Activated CD8-positive, alpha-beta T cell treated with anti-CD3 and anti-CD28 coated beads for 36 hours (primary cell): ENCODE results near the gene NR0B1. TPM values are rescaled to one million over a fixed set of nuclear protein-coding genes. Genes with fewer than 3 reads are reported as not detected.

Experiments used
- ATAC-seq: fragments of 200-7000 bp; cut with Tn5 transposase; one replicate; pipeline ENCODE4 v1.10.0; 2021; ENCODE audit warnings: mild to moderate bottlenecking, moderate library complexity
- CTCF ChIA-PET: fragments of 350-600 bp; sonication (Branson Sonifier 250); formaldehyde crosslinking; loops from one replicate; lab custom pipeline; 2021; ENCODE audit warnings: antibody characterized with exemption; lab: Charles Lee
- POLR2A ChIA-PET: fragments of 350-600 bp; sonication (Branson Sonifier 250); formaldehyde crosslinking; loops from one replicate; lab custom pipeline; 2021; ENCODE audit warnings: antibody characterized with exemption; lab: Charles Lee
- DNase-seq: peaks from one replicate; pipeline ENCODE4 v3.0.0-alpha.2; 2020
- H3K27ac Mint-ChIP-seq: one replicate; pipeline ENCODE4 v1.8.0; 2021; ENCODE audit warnings: mild to moderate bottlenecking, mixed read lengths
- H3K27me3 Mint-ChIP-seq: one replicate; pipeline ENCODE4 v1.8.0; 2021; ENCODE audit warnings: mixed read lengths
- H3K36me3 Mint-ChIP-seq: one replicate; pipeline ENCODE4 v1.8.0; 2021; ENCODE audit warnings: low read depth, mixed read lengths
- H3K4me1 Mint-ChIP-seq: one replicate; pipeline ENCODE4 v1.8.0; 2021; ENCODE audit warnings: low read depth, mixed read lengths
- H3K4me3 Mint-ChIP-seq: one replicate; pipeline ENCODE4 v1.8.0; 2021; ENCODE audit warnings: mild to moderate bottlenecking, moderate library complexity, mixed read lengths
- H3K9me3 Mint-ChIP-seq: one replicate; pipeline ENCODE4 v1.8.0; 2021; ENCODE audit warnings: mixed read lengths
- intact Hi-C: fragments of 100-400 bp; cut with micrococcal nuclease; formaldehyde crosslinking; loops from one replicate; pipeline ENCODE4 v1.10.0; 2022
- total RNA-seq, 2 experiments: library from RNA; stranded (reverse); gene quantifications; one replicate each; pipeline ENCODE4 v1.2.3, GENCODE V29; 2021
- TF ChIP-seq, protein P1 (sequence below): fragments of 200-600 bp; IDR thresholded peaks from one replicate; pipeline ENCODE4 v1.8.0; 2022; ENCODE audit warnings: antibody characterized with exemption, mild to moderate bottlenecking

Gene NR0B1
- total RNA-seq, 2 experiments from 2014 or later = not detected

DNA sequence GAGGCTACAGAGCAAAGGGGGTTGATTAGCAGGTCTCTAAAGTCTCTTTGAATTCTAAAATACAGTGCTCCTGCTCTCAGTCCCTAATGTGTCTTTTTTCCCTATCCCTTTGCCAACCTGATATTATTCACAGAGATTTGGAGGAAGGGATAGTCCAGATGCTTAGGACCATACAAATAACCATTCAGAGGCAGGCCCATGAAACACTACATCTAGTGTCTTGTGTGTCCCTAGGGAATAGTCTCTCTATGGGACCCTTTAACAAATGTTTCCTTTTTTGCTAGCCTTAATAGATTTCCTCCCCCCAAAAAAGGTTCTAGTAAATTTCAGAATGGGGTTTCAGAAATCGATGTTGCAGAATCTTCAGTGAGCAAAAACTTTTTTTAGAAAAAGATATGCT, 1.7 kb downstream of the NR0B1 start:
- ChIA-PET CTCF (no interaction called here), POLR2A (no interaction called here)
- DNase-seq (no peak), ATAC-seq (no peak)
- Mint-ChIP-seq H3K36me3 (no peaks in the 10 kb centered on the region), H3K4me3 (no peak overlapping the region), H3K9me3 (no peaks in the 10 kb centered on the region), H3K27ac (no peak overlapping the region), H3K27me3 (peaks cover 17% of the 10 kb centered on the region), H3K4me1 (no peaks in the 10 kb centered on the region)
- intact Hi-C loops = no loop called here
- TF ChIP-seq, protein P1, sequence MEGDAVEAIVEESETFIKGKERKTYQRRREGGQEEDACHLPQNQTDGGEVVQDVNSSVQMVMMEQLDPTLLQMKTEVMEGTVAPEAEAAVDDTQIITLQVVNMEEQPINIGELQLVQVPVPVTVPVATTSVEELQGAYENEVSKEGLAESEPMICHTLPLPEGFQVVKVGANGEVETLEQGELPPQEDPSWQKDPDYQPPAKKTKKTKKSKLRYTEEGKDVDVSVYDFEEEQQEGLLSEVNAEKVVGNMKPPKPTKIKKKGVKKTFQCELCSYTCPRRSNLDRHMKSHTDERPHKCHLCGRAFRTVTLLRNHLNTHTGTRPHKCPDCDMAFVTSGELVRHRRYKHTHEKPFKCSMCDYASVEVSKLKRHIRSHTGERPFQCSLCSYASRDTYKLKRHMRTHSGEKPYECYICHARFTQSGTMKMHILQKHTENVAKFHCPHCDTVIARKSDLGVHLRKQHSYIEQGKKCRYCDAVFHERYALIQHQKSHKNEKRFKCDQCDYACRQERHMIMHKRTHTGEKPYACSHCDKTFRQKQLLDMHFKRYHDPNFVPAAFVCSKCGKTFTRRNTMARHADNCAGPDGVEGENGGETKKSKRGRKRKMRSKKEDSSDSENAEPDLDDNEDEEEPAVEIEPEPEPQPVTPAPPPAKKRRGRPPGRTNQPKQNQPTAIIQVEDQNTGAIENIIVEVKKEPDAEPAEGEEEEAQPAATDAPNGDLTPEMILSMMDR = no peak

DNA sequence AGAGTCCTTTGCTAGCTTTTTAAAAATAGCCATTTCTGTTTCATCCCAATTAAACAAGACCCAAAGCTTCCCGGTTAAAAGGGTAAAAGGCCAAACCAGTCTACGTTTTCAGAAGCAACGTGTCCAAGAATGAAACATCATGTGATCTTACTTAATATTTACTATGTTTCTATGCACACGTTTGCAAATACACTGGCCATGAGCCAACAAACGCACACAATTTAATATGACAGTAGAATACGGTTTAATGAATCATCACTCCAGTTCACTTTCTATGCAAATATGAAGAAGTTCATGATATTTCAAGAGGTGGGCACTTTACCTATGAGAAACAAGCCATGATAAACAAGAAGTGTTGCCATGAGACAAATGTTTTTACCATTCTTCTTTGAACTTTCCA, 4.3 kb downstream of the NR0B1 start:
- no peak for ATAC-seq

DNA sequence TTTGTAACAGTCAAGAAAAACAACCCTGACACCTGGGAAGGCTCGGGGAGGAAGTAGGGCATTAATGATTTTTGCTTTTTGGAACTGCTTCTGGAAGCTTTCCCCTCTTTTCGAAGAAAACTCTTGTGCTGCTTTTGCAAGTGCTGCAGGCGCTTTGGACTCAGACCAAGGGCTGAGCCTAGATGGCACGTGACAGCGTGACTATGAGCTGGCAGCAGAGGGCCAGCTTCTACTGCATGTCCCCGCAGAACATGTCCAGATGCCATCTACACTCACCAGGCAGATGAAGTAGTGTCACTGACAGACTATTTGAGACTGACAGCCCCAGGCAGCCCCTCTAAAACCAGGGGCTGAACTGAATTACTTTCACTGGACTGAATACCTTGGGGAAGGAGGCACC, 6.2 kb downstream of the NR0B1 start:
- intact Hi-C loops = no loop called here
- H3K4me3 Mint-ChIP-seq = no peak overlapping the region
- no peaks in the 10 kb centered on the region for H3K36me3 Mint-ChIP-seq
- H3K27me3 Mint-ChIP-seq = peaks cover 10% of the 10 kb centered on the region
- ChIA-PET CTCF (no interaction called here), POLR2A (no interaction called here)
- ATAC-seq (no peak), DNase-seq (no peak)
- no peaks in the 10 kb centered on the region for H3K9me3 Mint-ChIP-seq
- H3K4me1 Mint-ChIP-seq = no peaks in the 10 kb centered on the region
- TF ChIP-seq, protein P1 = no peak
- no peak overlapping the region for H3K27ac Mint-ChIP-seq

More for the DNA sequence above, 4.3 kb downstream of the NR0B1 start:
- ChIA-PET POLR2A (no interaction called here), CTCF (no interaction called here)
- Mint-ChIP-seq H3K4me3 (no peak overlapping the region), H3K27me3 (peaks cover 15% of the 10 kb centered on the region), H3K36me3 (no peaks in the 10 kb centered on the region), H3K9me3 (no peaks in the 10 kb centered on the region), H3K4me1 (no peaks in the 10 kb centered on the region), H3K27ac (no peak overlapping the region)
- intact Hi-C loops = no loop called here
- DNase-seq = no peak
- TF ChIP-seq, protein P1 = no peak

DNA sequence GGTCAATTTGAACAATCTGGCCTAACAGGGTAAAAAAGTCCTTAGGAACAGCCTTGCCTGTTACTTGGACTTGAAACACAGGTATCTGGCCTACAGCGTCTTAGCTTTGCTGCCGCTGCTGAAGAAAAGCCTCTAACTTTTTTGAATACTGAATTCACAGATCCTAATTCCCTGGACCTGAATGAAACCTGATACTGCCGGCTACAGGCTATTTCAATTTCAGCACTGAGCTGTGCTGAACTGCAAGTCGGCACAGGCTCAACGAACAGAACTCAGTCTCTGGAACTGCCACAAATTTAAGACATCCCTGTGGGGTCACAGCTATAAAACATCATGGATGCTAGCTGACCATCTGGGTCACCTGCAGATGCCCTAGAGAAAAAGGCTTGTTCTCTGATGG, 7.2 kb downstream of the NR0B1 start:
- Mint-ChIP-seq H3K27ac (no peak overlapping the region), H3K9me3 (no peaks in the 10 kb centered on the region), H3K36me3 (no peaks in the 10 kb centered on the region), H3K4me1 (no peaks in the 10 kb centered on the region), H3K27me3 (peaks cover 6% of the 10 kb centered on the region), H3K4me3 (no peak overlapping the region)
- DNase-seq (no peak), ATAC-seq (no peak)
- intact Hi-C loops = no loop called here
- ChIA-PET CTCF (no interaction called here), POLR2A (no interaction called here)
- TF ChIP-seq, protein P1 = no peak

DNA sequence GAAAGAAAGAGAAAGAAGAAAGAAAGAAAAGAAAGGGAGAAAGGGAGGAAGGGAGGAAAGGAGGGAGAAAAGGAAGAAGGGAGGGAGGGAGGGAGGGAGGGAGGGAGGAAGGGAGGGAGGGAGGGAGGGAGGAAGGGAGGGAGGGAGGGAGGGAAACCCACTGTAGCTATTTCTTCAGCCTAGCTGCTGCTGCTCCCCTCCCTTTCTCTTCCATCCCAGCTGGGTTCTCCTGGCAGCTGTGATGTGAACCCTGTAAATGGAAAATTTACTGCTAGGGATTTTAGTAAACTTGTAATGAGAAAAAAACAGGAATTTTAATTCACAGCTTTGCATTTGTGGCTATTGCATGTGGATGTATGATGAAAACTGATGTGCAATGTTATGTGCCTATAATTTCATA, 8.0 kb downstream of the NR0B1 start:
- CTCF ChIA-PET = no interaction called here

More for the DNA sequence above, 8.0 kb downstream of the NR0B1 start:
- no peaks in the 10 kb centered on the region for H3K27me3 Mint-ChIP-seq
- ATAC-seq = no peak
- POLR2A ChIA-PET = no interaction called here
- TF ChIP-seq, protein P1 = no peak
- H3K4me1 Mint-ChIP-seq = no peaks in the 10 kb centered on the region
- H3K36me3 Mint-ChIP-seq = no peaks in the 10 kb centered on the region
- DNase-seq = no peak
- intact Hi-C loops = no loop called here
- no peak overlapping the region for H3K27ac Mint-ChIP-seq
- no peaks in the 10 kb centered on the region for H3K9me3 Mint-ChIP-seq
- no peak overlapping the region for H3K4me3 Mint-ChIP-seq
